Frontal cortex (tissue), 4 donors: Measurements from ENCODE around the gene NOTCH2NLA. TPM values are rescaled to one million over a fixed set of nuclear protein-coding genes. Genes with fewer than 3 reads are reported as not detected.
"Not testable (repeated sequence)": the region's sequence is repeated elsewhere in the genome, so short reads cannot be mapped to it uniquely, and the experiment has no call there.

Experiments
- DNase-seq, 2 donors: peaks; one replicate each; pipeline ENCODE4 v3.0.0; 2012; ENCODE audit warnings: low spot score in 2 of 2
- FAIRE-seq: peaks from 2 replicates; lab custom pipeline; 2012; peaks lifted over from hg19 to GRCh38; lab: Jason Lieb, UNC
- total RNA-seq: library from RNA; depleted of rRNA; stranded (reverse); fragments of >200 nt; gene quantifications from one replicate; pipeline ENCODE4 v1.2.3, GENCODE V29; 2014
- donor health status: control.
- donor health status: control.
- donor health status: control.

Gene NOTCH2NLA
- total RNA-seq, result 8.6 TPM

DNA sequence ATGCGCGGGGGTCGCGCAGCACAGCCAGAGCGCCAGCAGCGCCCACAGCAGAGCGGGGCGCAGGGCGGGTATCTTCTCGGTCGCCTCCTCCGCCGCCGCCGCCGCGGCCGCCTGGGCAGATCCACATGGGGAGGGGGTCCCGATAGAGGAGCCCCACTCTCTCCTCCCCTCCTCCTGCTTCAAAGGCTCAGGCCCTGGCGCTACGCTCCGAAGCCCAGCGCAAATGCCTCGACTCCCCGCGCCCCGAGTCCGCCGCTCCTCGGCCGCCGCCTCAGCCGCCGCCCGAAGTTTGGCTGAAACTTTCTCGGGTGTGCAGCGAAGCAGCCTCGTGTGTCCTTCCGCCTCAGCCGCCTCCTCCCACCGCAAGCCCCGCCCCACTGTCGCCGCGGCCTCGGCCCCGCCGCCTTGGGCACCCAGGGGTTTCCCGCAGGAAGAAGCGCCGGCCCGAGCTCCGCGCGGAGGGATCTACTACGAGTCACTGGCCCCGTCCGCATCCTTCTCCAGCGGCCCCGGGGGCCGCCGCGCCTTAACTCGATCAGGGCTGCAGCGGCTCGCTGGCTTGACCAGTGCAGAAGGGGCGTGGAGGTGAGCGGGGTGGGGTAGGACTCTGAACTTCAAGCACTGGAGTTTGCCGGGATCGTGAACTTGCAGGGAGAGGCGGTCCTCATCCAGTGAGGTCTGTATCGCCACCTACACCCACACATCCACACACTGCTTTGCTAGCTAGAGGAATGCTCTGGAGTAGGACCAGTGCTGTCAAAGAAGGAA, at the start of gene NOTCH2NLA:
Gene NOTCH2NLA, minus strand, starts transcription at position 312 of the 768 bp plus-strand sequence. CDS start 39,684 bp downstream, outside the sequence.
- FAIRE-seq, DNase-seq: not testable (repeated sequence)

DNA sequence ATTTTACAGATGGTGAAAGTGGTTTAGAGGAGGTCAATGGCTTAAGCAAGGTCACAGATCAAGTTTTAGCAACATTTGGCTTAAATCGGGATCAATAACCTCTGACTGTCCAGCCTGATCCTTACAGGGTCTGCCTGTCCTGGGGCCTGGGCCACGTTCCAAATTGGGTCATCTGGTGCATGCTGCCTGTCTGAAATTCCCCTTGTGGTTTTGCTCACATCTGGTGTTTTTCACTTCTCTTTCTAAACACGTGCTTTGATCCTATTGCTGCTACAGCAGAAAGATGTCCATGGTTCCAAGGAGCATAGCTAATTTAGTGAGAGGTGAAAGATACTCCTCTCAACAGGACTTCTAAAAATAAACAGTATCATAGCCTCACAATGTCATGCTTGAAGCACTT, 49.5 kb upstream of the NOTCH2NLA start:
- not testable (repeated sequence) for DNase-seq, FAIRE-seq

DNA sequence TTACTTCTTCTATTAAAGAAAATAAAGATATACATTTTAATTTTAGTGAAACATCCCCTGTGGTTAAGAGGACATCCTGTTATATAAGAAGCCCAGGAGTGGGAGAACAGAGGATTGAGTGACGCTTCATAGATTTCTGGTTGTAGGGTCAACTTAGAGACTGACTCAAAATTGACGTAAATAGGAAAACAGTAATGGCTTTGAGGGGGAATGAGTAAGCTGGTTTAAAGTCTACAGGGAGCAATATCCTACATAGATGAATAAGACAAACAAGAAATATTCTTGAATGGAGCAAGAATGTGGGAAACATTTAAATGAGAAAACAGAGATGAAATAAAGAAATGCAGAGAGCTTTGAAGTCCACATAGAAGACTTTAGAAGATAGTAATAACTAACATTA, 48.3 kb upstream of the NOTCH2NLA start:
- DNase-seq, FAIRE-seq: not testable (repeated sequence)

DNA sequence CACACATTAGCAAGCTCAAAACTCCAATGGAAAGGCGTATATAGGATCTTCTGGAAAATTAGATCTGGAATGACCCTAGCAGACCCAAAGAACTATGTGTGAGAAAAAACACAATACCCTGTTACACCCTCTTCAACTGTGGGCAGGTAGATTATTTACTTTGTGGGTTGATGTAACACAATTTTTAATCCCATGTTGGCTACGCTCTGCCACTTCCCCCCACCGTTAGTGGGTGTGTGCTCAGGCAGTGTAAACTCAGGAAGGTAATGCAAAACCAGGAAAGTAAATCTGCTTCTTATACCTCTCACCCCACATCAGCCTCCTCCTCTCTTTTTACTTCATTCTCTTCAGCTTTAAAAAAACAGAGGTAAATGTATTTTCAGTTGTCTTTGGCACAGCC, 45.3 kb upstream of the NOTCH2NLA start:
- DNase-seq, FAIRE-seq: not testable (repeated sequence)

DNA sequence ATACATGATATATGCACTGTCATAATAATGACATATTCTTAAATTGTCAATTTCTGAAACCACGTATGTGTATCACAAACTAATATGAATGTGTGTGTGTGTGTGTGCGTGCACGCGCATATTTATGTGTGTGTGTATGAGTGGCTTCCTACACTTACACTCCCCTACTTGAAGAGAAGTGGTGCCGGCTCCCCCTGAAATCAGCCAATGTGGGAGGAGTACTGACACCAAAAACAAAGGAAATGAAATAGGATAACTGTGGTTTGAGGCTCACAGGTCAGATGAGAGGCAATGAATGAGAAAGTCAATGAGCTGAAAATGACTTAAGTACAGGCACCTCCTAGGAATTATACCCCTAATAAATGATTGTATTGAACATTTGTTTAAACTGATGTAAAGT, 44.4 kb upstream of the NOTCH2NLA start:
- DNase-seq, FAIRE-seq: not testable (repeated sequence)

DNA sequence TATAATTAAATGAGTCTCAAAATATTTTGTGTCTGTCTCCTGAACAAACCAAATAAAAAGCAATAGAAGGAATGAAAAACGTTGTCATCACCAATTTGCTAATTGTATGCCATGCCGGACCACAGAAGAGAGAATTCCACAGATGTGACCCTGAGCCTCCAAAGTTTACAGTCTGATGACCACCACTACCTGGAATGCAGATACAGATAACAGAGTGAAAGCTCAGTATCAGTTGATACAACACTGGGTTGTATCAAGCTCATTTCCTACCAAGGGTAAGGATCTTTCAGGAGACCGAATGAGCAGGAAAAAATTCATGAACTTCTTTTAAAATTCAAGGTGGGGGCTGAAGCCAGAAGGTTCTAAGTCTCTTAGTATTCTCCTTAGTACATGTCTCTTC, 43.9 kb upstream of the NOTCH2NLA start:
- not testable (repeated sequence) for DNase-seq, FAIRE-seq

DNA sequence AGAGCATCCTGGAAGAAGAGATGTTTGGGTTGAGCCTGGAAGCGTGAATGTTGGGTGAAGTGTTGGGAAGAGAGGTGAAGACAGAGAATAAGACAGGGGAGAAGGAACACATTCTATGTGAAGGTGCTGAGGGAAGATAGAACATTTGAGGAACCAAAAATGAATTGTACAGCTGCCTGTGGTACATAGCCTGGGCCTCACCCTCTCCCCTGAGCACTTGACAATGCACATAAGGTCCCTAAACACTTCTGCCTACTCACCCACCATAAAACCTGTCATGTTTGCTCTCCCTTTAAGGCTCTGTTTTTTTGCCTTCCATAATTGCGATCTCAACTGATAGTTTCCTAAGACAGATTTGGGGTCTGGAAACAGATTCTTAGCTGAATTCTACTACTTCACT, 43.2 kb upstream of the NOTCH2NLA start:
- FAIRE-seq, DNase-seq: not testable (repeated sequence)

DNA sequence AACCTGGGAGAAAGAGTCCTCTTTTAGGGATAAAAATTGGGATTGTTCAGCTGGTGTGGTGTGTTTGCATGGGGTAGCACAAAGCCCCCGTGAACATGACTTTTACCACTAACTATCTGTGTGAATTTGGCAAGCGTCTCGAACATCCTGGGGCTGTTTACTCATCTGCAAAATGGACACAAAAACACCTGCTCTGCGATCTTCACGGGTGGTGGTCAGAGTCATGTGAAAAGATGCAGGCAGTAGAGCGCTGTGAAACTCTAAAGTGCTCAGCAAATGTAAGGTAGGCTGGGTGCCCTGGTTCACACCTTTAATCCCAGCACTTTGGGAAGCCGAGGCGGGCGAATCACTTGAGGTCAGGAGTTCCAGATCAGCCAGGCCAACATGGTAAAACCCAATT, 41.3 kb upstream of the NOTCH2NLA start:
- not testable (repeated sequence) for DNase-seq, FAIRE-seq

DNA sequence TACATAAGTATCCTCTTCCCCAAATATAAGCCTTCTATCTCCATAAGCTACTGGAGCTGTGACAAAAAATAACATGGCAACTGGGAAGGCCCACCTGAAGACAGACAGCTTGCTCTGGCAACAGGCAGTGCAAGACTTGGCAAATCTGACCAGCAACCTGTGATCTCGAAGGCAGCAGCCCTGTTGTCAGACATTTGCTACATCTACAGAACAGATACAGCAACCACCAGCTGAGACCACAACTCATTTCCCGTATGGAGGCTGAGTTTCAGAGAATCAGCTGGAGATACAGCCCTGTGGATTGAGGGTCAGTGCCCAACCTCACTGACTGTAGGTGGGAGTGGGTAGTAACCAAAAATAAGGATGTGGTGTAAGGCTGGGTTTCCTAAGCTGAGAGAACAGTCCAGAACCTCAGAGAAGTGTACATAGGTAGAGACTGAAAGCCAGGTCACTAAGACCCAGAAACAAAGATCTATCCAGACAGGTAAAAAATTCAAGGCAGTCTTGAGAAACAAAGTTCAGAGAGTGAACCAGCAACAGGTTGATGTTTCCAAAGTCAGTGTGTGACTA, 37.4 kb upstream of the NOTCH2NLA start:
- not testable (repeated sequence) for DNase-seq, FAIRE-seq

DNA sequence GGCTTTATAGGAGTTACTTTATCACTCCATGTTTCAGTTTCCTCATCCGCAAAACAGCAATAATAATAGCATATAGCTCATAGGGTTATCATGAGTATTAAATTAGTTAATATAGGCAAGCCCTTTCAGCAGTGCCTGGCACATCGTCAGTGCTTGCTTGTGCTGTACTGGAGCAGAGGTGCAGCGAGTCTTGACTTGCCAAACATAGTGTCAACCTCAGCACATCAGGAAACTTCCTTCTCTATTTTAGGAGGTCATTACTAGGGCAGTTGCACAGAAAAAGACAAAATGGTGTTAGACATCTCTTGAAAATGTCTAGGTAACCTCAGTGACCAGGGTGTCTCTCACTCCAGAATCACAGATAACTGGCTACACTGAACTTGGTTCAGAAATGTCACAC, 35.9 kb upstream of the NOTCH2NLA start:
- not testable (repeated sequence) for FAIRE-seq, DNase-seq

DNA sequence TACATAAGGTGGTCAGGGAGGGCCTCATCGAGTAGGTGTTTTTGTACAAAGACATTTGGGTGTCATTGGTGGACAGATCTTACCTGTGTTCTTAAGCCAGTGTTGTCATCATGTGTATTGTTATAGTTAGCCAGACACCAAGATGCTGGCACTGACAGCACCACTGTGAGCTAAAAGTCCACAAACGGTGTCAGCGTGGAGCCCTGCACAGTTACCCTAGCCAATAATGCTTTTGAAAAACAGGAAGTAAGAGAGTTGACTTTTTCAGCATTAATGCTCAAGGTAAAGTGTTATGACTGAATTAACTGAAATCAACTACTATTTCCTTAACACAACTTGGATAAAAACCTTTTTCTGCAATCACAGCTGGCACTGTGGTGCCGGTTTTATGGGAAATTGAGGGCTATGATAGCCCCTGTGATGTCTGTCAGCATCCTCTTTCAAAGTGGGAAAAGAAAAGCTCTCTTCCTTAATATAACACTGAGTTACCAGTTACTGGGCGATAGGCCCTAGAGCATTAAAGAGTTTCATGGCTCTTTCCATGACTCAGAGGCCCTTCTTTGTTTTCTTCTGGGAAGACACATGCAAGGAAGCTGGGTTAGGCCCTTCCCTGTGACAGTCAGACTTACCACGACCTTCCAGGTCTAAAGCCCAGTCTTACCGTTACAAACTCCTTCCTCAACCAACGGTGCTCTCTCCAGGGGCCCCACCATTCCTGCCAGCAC, 31.3 kb upstream of the NOTCH2NLA start:
- not testable (repeated sequence) for FAIRE-seq, DNase-seq

DNA sequence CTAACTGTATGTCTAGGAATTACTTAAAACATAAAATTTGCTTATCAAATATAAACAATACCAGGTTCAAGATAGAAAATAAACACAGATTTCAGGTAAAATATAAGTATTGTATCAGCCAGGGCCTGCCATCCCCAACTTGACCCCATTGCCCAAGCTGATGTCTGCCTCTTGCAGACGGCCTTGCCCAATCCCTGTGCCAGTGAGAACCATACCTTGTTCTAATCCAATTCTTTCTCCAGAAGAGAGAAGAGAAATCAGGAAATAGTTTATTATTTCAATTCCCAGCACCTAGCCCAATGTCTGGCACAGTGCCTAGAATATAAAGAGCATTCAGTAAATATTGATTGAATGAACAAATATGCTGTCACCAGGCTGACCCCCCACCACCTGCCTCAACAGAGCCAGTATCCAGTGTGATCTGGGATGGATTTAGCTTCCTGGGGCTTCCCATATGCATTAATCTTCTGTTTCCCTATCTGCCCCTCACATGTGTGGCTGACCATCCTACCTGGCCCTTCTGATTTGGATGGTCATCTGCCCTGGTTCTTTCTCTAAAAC, 29.3 kb upstream of the NOTCH2NLA start:
- DNase-seq, FAIRE-seq: not testable (repeated sequence)

DNA sequence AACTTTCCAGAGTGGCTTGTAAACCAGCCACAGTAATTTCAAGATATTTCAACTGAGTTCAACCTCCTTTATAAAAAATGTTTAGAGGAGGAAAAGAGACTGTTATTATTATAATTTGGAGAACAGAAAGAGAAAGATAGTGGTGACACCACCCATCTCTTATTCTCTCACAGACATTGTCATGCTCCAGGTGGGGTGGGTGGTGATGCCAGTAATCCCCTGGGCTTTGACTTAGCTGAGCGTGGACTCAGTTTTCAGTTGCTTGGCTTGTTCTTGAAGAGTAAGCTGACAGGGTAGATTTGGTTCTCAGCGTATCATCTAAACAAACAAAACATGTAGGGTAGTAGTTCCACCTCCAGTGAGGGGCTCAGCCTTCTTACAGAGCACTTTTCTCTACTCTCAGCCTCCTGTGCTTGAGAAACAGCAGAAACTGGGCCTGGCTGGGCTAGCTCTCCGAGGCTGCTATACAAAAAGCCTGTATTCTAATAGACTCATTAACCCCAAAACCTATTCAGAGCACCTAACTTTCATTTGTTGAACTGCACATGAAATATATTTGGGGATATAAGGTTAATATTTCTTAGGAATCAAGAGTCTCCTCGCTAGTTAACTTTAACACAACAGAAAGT, 25.9 kb upstream of the NOTCH2NLA start:
- not testable (repeated sequence) for FAIRE-seq

DNA sequence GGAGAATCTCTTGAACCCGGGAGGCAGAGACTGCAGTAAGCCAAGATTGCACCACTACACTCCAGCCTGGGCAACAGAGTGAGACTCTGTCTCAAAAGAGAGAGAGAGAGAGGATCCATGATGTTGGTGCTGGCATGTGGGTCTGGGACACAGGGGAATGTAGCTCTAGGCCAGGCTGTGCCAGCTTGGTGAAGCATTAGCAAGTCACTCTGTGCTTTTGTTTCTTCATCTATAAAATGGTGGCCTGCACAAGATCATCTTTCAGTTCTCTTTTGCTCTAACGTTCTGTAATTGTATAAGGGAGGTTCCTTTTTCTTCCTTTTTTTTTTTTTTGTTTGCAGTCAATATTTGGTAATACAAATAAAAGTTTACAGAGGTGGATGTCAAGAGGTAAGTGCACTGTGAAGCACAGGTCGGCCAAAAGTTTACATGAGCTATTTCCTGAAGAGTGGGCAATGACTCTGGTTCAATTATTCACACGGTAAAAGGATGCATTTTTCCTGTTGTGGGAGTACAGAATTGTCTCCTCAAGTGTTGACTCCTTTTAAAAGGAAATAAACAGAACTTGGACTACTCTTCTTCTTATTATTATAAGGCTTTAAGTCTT, 24.5 kb upstream of the NOTCH2NLA start:
- not testable (repeated sequence) for DNase-seq, FAIRE-seq

More for the DNA sequence above, 25.9 kb upstream of the NOTCH2NLA start:
- DNase-seq, result not testable (repeated sequence)

DNA sequence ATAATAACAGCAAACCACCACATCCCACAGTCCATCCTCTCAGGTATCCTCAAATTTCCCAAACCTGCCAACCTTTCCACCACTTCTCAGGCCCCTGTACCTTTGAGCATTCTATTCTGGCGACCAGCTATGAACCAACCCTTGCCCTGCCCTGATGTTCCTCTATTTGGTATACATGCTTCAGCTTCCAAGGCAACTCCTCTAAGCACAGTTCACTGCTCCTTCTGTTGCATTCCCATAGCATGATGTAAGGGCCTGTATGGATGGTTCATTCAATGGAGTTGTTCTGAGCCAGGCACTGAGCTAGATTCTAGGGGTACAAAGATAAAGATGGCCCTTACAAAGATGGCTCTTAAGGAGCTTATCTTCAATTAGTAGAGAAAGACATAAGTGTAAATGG, 22.7 kb upstream of the NOTCH2NLA start:
- not testable (repeated sequence) for FAIRE-seq, DNase-seq

DNA sequence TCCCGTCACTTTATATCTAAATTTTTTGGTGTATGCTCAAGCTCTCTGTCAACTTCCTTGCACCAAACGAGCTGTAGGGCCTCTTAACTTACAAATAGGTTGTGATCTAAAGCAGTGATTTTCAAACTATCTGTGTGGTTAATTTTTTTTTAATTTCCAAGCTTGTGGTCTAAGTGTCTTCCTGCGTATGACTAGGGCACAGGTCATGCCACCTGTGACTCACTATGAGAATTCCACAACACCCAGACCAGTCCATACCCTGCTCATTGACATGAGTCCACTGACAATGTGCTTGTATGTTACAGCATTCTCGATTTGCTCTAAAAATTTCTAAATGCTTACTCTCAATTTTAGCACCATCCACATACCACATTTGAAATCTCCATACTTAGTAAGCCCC, 19.8 kb upstream of the NOTCH2NLA start:
- not testable (repeated sequence) for DNase-seq, FAIRE-seq

DNA sequence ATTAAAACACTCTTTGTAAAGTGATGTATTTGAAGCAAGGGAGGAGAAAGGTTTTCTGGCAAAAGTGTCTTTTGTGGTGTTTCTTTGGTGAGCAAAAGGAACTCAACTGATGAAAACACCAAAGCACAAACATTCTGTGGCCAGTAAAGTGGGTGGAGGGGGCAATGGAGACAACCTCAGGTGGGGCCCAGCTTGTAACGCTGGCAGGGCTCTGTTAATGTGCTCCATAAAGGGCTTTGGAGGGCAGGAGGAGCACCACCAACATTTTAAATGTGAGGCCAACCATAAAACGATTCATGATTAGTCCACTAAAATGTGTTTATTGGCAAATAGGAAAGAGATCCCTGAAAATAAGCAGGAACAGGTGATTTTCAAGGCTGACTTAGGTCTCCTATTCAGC, 7.8 kb upstream of the NOTCH2NLA start:
- not testable (repeated sequence) for DNase-seq, FAIRE-seq

DNA sequence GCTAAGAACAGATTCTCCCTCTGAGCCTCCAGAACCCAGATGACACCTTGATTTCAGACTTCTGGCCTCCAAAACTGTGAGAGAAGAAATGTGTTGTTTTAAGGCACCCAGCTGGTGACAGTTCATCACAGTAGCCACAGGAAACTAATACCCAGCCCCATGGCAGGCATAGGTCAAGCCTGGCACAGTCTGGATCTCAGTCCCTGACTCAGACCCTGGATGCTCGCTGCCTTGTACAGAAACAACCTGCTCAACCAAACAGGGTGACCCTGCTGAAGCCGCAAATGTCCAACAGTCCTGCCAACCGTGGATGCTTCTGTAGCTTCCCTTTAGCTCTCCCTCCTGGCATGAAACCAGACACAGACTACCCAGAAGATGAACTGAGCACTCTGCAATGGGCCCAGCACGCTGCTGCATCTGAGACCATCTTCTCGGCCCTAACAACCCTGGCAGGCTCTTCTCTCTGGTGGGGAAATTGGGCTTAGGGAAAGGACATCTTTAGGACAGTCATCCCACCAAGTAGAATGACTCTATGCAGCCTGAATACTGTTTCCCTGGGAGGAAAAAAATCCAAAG, 7.3 kb upstream of the NOTCH2NLA start:
- not testable (repeated sequence) for DNase-seq, FAIRE-seq
